Muscle layer of colon (tissue), 2 donors: ENCODE results near the gene CRYBG1.

Experiments
- H3K27ac ChIP-seq: one replicate; pipeline ENCODE4 v1.7.0; 2013; ENCODE audit warnings: low read depth, mild to moderate bottlenecking, low read length, moderate library complexity
- H3K27me3 ChIP-seq, 2 donors: one replicate each; pipeline ENCODE4 v1.7.0; 2013; ENCODE audit warnings: low read length in 2 of 2, mild to moderate bottlenecking in 2 of 2; ENCODE audit not compliant: insufficient read depth in 2 of 2, control insufficient read depth in 1 of 2
- H3K36me3 ChIP-seq: one replicate; pipeline ENCODE4 v1.7.0; 2013; ENCODE audit warnings: mild to moderate bottlenecking, low read length; ENCODE audit not compliant: insufficient read depth
- H3K4me1 ChIP-seq: one replicate; pipeline ENCODE4 v1.7.0; 2013; ENCODE audit warnings: mild to moderate bottlenecking, low read length; ENCODE audit not compliant: insufficient read depth
- H3K4me3 ChIP-seq, 2 donors: one replicate each; pipeline ENCODE4 v1.7.0; 2013; ENCODE audit warnings: low read length in 2 of 2, low read depth in 1 of 2, mild to moderate bottlenecking in 1 of 2, moderate library complexity in 1 of 2
- H3K9ac ChIP-seq: one replicate; pipeline ENCODE4 v1.7.0; 2013; ENCODE audit warnings: low read length
- H3K9me3 ChIP-seq: one replicate; pipeline ENCODE4 v1.7.0; 2013; ENCODE audit warnings: mild to moderate bottlenecking, low read length
- donor health status: abdominal sarcoma.
- donor health status: Adenocarcinoma of cecum.

CRYBG1 gene

GRCh38 chr6:106617302-106617701, 256.8 kb downstream of the CRYBG1 start:
- Histone ChIP-seq H3K9me3 (no peaks in the 10 kb centered on the region), H3K27ac (no peak overlapping the region), H3K9ac (no peak overlapping the region), H3K36me3 (peaks cover 16% of the 10 kb centered on the region), H3K4me3 (no peak overlapping the region), H3K4me1 (no peaks in the 10 kb centered on the region), H3K27me3 (no peaks in the 10 kb centered on the region)

GRCh38 chr6:106617857-106618256, 257.3 kb downstream of the CRYBG1 start:
- no peaks in the 10 kb centered on the region for H3K9me3 ChIP-seq
- no peak overlapping the region for H3K4me3 ChIP-seq

GRCh38 chr6:106618324-106618723, 257.8 kb downstream of the CRYBG1 start:
- H3K4me1 ChIP-seq: no peaks in the 10 kb centered on the region
- H3K9ac ChIP-seq: no peak overlapping the region
- H3K36me3 ChIP-seq: peaks cover 16% of the 10 kb centered on the region
- H3K4me3 ChIP-seq: no peak overlapping the region
- no peaks in the 10 kb centered on the region for H3K9me3 ChIP-seq
- no peak overlapping the region for H3K27ac ChIP-seq
- H3K27me3 ChIP-seq: no peaks in the 10 kb centered on the region

More at GRCh38 chr6:106617857-106618256, 257.3 kb downstream of the CRYBG1 start:
- Histone ChIP-seq H3K27ac (no peak overlapping the region), H3K4me1 (no peaks in the 10 kb centered on the region), H3K36me3 (peaks cover 16% of the 10 kb centered on the region), H3K27me3 (no peaks in the 10 kb centered on the region), H3K9ac (no peak overlapping the region)

GRCh38 chr6:106619223-106619622, 258.7 kb downstream of the CRYBG1 start:
- H3K27ac ChIP-seq: no peak overlapping the region
- no peak overlapping the region for H3K4me3 ChIP-seq
- H3K9me3 ChIP-seq: no peaks in the 10 kb centered on the region
- no peaks in the 10 kb centered on the region for H3K27me3 ChIP-seq
- H3K9ac ChIP-seq: no peak overlapping the region
- H3K4me1 ChIP-seq: no peaks in the 10 kb centered on the region
- peaks cover 11% of the 10 kb centered on the region for H3K36me3 ChIP-seq

GRCh38 chr6:106620931-106621672, 260.6 kb downstream of the CRYBG1 start:
- no peaks in the 10 kb centered on the region for H3K9me3 ChIP-seq
- H3K36me3 ChIP-seq: peaks cover 11% of the 10 kb centered on the region
- no peak overlapping the region for H3K27ac ChIP-seq
- no peaks in the 10 kb centered on the region for H3K4me1 ChIP-seq
- no peak overlapping the region for H3K4me3 ChIP-seq
- H3K9ac ChIP-seq: no peak overlapping the region
- H3K27me3 ChIP-seq: no peaks in the 10 kb centered on the region
